ENCODE results near the gene C11orf42.

Gene C11orf42, protein sequence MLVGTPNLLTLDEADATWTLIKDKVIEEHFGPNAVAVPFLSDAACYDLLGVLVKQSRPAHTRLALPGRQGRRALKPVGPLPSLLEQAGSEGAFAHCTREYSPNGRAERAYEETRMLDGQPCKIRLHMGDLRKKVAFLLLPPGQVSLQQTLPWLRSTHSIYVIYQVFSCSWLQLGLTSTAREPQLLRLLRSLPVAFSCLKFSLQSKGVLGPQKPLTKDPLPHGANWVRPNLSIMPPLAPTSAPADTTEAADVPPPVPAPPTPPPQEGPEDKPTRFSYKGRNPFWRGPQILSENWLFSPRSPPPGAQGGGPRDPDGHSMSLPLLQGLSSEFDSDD

DNA sequence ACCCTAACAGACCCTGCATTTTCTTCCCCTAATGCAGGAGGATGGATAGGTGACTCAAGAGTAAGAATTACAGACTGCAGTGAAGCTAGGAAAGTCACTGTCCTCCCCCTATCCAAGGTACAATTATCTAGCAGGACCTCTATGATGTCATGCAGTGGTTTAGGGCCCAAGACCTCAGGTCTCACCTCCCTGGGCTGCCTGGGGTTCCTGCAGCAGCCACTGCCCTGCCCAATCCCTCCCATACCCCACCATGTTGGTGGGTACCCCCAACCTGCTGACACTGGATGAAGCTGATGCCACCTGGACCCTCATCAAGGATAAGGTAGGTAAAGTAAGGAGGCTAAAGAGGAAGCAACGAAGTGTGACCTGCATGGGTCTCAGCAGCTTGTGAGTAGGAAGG lies at the start of gene C11orf42:
Gene C11orf42 (plus strand): TSS at position 192 of the 400 bp plus-strand sequence. CDS start 59 bp downstream, at position 251.
- ATAC-seq, result no peak
- H3K4me3 Mint-ChIP-seq, result no peak within 1 kb of the TSS
- H3K4me1 Mint-ChIP-seq, result peaks cover 50% of the 10 kb centered on the region
- no peak within 1 kb of the TSS for H3K27ac Mint-ChIP-seq
- peak in 1 of 2 donors; percentile 36 for DNase-seq (ENCODE audit: low spot score in 2 of 2)
- no peaks in the 10 kb centered on the region for H3K9me3 Mint-ChIP-seq
- peaks cover 38% of the 10 kb centered on the region for H3K36me3 Mint-ChIP-seq

DNA sequence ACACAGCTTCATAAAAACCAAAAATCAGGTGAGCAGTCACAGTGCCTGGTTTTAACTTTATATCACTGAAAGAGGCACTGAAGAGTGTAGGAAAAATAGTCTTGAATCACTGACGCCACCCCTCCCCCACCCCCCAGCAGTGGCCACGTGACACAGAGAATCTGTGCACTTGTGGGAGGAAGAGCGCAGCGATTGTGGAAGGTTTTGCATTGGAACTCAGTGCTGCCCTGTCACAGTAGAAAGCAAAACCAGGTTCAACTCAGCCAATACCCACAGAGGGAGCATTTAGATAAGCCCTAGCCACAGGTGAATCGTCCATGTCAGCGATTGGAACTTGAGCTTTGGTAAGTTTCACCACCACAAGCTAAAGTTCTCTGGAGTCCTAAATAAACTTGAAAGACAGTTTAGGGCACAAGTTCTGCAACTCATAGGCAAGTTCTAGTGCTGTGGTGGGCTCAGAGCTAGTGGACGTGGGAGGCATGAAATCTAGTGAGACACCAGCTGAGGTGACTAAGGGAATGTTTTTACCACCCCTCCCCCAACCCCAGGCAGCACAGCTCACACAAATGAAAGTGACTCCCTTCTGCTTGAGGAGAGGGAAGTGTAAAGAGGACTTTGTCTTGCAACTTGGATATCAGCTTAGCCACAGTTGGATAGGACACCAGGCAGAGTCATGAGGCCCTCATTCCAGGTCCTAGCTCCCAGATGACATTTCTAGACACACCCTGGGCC lies 48.6 kb upstream of the C11orf42 start:
- ATAC-seq, result peak; percentile 45
- no peaks in the 10 kb centered on the region for H3K4me1 Mint-ChIP-seq

DNA sequence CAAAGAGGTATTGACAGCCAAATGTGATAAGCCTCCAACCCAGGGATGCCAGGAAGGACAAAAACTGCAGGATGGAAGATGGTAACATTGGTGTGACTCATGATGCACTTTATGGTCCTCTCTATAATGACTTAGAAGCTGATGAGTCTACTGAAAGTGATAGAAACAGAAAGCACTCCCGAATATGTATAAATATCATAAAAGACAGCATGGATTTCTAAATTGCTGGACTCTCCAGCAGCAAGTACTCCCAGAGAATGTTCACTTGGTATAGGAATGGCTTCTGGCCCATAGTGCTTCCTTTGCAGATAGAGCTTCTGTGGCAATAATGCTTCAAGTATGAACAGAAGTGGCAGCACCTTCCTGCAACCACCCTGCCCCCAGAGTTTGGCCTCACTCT lies 35.1 kb upstream of the C11orf42 start, which contains the start of gene OR52B2:
Gene OR52B2 (minus strand): TSS at position 101 of the 400 bp plus-strand sequence. CDS start 0 bp downstream, at position 101.
- Mint-ChIP-seq H3K27ac (no peak within 1 kb of the TSS), H3K4me1 (no peaks in the 10 kb centered on the region), H3K9me3 (peaks cover 2% of the 10 kb centered on the region), H3K36me3 (no peaks in the 10 kb centered on the region), H3K4me3 (no peak within 1 kb of the TSS)
- ATAC-seq, result no peak
- DNase-seq (ENCODE audit: low spot score in 2 of 2), result no peak

More for the DNA sequence above, 48.6 kb upstream of the C11orf42 start:
- Mint-ChIP-seq H3K4me3 (no peak overlapping the region), H3K9me3 (no peaks in the 10 kb centered on the region), H3K27ac (no peak overlapping the region), H3K36me3 (no peaks in the 10 kb centered on the region)
- DNase-seq (ENCODE audit: low spot score in 2 of 2), result no peak

DNA sequence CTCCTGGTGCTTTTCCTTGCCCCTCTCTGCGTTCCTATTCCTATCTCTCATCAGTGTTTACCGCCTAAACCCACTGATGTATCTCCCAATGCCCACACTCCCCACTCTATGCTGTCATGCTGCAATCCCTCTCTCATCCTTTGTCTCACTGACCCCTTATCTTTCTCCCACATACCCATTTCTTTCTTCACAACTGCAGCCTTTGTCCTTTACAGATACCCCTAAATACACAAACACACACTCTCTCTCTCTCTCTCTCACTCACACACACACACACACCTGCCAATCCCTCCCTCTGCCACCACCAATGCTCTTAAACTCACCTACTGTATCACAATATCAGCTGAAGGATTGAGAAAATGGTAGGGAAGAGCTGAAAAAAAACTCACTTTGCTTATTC lies 29.9 kb upstream of the C11orf42 start:
- ATAC-seq, result no peak
- H3K27ac Mint-ChIP-seq, result no peak overlapping the region
- no peak for DNase-seq (ENCODE audit: low spot score in 2 of 2)
- H3K4me1 Mint-ChIP-seq, result no peaks in the 10 kb centered on the region
- no peaks in the 10 kb centered on the region for H3K36me3 Mint-ChIP-seq
- H3K9me3 Mint-ChIP-seq, result no peaks in the 10 kb centered on the region
- H3K4me3 Mint-ChIP-seq, result no peak overlapping the region

DNA sequence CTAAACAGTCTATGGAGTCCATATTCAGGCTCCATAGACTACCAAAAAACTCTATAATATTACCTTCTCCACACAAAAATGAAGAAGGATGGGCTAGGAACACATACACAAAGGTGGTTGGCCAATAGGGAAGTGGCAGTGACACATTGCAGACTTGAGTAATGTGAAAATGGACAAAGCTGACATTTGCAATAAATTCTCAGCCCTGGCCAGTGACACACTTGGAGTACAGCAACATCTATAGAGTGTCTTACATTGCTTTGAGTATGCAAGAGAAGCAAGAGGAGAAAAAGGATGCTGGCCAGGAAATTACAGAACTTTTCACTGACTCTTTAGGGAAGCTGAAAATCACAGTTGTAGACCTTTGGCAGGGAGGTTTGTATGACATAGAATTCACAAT lies 13.6 kb upstream of the C11orf42 start:
- DNase-seq (ENCODE audit: low spot score in 2 of 2) (no peak), ATAC-seq (no peak)
- H3K36me3 Mint-ChIP-seq, result no peaks in the 10 kb centered on the region
- peaks cover 22% of the 10 kb centered on the region for H3K4me1 Mint-ChIP-seq
- H3K4me3 Mint-ChIP-seq, result no peak overlapping the region
- H3K27ac Mint-ChIP-seq, result no peak overlapping the region
- no peaks in the 10 kb centered on the region for H3K9me3 Mint-ChIP-seq

DNA sequence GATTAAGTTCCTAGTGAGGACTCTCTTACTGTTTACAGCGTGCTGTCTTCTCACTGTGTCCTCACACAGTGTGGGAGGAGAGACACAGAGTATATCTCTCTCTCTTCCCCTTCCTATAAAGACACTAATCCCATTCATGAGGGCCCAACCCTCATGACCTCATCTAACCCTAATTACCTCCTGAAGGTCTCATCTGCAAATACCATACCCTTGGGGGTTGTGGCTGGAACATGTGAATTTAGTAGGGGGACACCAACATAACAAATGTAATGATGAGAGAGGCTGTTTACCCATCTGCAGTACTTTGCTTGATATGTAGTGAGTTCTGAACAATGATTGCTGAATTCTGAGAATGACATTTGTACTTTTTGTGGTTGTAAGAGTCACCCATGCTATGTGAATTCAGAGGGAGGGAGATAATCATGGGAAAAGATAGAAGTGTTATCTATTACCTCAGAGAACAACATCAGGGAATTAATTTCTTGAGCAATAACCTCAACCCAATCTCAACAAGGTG lies 11.2 kb upstream of the C11orf42 start:
- H3K9me3 Mint-ChIP-seq, result no peaks in the 10 kb centered on the region
- H3K27ac Mint-ChIP-seq, result no peak overlapping the region
- no peaks in the 10 kb centered on the region for H3K36me3 Mint-ChIP-seq
- H3K4me3 Mint-ChIP-seq, result no peak overlapping the region
- H3K4me1 Mint-ChIP-seq, result peaks cover 41% of the 10 kb centered on the region
- ATAC-seq (peak; percentile 69), DNase-seq (ENCODE audit: low spot score in 2 of 2) (peak in 1 of 2 donors; percentile 45)

DNA sequence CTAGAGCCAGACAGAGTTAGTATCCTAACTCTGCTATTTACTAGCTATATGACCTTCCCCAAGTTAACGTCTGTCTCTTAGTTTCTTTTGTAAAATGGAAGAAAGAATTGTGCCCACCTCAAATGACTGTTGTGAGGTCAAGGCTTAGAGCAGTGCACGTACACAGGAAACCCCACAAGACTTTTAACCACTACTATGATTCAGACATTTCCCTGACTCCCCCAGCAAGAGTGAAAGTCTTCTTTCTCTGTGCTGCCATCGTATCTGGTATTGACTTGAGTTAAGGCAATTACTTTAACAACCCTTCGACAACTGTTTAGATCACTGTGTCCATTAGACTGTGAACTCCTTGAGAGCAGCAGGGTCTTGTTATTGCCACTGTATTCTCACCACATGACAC lies 9.0 kb upstream of the C11orf42 start:
- peak overlapping the region; percentile 21 for H3K27ac Mint-ChIP-seq
- H3K4me1 Mint-ChIP-seq, result peaks cover 58% of the 10 kb centered on the region
- peak; percentile 93 for ATAC-seq
- H3K9me3 Mint-ChIP-seq, result no peaks in the 10 kb centered on the region
- DNase-seq (ENCODE audit: low spot score in 2 of 2), result peak in 1 of 2 donors; percentile 53
- H3K4me3 Mint-ChIP-seq, result peak overlapping the region; percentile 43
- peaks cover 7% of the 10 kb centered on the region for H3K36me3 Mint-ChIP-seq

DNA sequence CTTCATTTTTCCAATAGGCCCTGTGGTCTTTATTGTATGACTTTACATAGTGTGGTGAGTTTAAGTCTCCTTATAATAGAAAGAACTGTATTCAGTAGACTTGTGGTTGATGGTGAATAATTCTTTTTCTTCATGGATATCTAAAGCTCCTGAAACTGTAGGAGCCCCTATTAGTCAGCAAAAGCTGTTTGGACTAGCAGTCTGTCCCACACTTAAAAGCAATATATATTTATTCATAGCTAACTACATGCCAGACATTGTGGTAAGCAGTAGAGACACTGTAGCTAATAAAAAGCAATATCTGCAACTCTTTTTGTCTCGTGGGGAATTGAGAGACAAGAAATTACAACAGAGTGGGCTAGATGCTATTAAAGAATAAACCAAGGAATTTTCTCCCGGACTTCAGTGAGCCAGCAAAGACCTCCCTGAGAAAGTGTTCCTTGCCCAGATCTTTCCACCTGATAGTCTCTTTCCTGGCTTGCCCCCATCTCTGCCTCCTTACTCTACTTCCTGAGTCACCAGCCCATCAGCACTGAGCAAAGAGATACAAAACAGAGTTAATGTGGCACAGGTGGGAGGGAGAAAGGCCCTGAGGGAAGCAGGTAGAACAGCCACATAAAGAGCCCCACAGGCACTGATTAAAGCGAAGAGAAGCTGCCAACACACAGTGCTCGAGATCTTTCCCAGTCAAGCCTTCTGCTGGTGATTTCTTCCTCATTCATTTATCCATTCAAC lies 7.7 kb upstream of the C11orf42 start:
- ATAC-seq (no peak), DNase-seq (ENCODE audit: low spot score in 2 of 2) (no peak)
- Mint-ChIP-seq H3K36me3 (peaks cover 7% of the 10 kb centered on the region), H3K4me1 (peaks cover 68% of the 10 kb centered on the region), H3K9me3 (no peaks in the 10 kb centered on the region), H3K4me3 (no peak overlapping the region), H3K27ac (no peak overlapping the region)

DNA sequence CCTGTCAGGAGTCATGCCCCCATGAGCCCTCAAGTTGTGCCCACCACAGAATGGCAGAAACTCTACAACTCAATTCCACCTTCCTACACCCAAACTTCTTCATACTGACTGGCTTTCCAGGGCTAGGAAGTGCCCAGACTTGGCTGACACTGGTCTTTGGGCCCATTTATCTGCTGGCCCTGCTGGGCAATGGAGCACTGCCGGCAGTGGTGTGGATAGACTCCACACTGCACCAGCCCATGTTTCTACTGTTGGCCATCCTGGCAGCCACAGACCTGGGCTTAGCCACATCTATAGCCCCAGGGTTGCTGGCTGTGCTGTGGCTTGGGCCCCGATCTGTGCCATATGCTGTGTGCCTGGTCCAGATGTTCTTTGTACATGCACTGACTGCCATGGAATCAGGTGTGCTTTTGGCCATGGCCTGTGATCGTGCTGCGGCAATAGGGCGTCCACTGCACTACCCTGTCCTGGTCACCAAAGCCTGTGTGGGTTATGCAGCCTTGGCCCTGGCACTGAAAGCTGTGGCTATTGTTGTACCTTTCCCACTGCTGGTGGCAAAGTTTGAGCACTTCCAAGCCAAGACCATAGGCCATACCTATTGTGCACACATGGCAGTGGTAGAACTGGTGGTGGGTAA lies 6.1 kb upstream of the C11orf42 start, which contains the start of gene OR52W1:
Gene OR52W1 (plus strand): TSS at position 51 of the 637 bp plus-strand sequence. CDS start 0 bp downstream, at position 51.
- H3K9me3 Mint-ChIP-seq, result no peaks in the 10 kb centered on the region

DNA sequence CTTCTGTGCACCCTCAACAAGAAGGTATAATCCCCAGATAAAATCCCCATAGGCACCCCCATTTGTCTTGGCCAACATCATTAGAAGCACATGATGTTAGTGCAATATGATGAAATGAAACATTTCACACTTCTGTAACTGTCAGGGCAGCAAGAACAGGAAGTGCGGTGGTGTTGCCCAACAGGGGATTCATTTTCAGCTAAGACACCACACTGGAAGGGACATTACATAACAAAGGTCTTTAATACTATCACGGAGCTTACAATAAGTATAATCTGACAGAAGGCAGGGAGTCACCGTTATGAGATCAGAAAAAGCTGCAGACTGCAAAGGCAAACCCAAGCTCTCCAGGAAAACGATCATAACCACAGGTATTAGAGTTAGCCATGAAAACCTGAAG lies 4.4 kb upstream of the C11orf42 start:
- Mint-ChIP-seq H3K27ac (peak overlapping the region; percentile 72), H3K4me3 (peak overlapping the region; percentile 10), H3K9me3 (no peaks in the 10 kb centered on the region), H3K4me1 (peaks cover 83% of the 10 kb centered on the region), H3K36me3 (peaks cover 13% of the 10 kb centered on the region)
- ATAC-seq (peak; percentile 16), DNase-seq (ENCODE audit: low spot score in 2 of 2) (peak in 1 of 2 donors; percentile 51)

More for the DNA sequence above, 6.1 kb upstream of the C11orf42 start, which contains the start of gene OR52W1:
- ATAC-seq, result no peak
- Mint-ChIP-seq H3K27ac (peak within 1 kb of the TSS; percentile 52), H3K36me3 (peaks cover 7% of the 10 kb centered on the region), H3K4me1 (peaks cover 80% of the 10 kb centered on the region), H3K4me3 (no peak within 1 kb of the TSS)
- peak in 1 of 2 donors; percentile 40 for DNase-seq (ENCODE audit: low spot score in 2 of 2)

DNA sequence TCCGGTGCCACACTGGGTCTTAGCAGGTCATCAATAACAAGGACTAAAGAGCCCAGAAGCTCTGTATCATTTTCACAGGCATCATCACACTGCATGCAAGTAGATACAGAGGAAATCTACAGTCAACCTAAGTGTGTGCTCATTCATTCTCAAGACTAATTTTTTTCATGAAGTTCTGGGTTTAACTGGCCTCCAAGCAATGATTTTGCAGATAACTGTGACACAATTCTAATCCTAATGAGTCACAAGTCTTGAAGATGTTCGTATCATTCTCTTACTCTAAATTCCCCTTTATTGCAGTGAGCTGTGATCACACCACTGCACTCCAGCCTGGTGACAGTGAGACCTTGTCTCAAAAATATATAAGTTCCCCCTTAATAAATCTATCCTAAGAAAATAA lies 3.9 kb upstream of the C11orf42 start:
- Mint-ChIP-seq H3K27ac (peak overlapping the region; percentile 72), H3K9me3 (no peaks in the 10 kb centered on the region), H3K4me3 (peak overlapping the region; percentile 10), H3K36me3 (peaks cover 18% of the 10 kb centered on the region), H3K4me1 (peaks cover 78% of the 10 kb centered on the region)
- peak; percentile 87 for ATAC-seq
- DNase-seq (ENCODE audit: low spot score in 2 of 2), result peak in 1 of 2 donors; percentile 34

DNA sequence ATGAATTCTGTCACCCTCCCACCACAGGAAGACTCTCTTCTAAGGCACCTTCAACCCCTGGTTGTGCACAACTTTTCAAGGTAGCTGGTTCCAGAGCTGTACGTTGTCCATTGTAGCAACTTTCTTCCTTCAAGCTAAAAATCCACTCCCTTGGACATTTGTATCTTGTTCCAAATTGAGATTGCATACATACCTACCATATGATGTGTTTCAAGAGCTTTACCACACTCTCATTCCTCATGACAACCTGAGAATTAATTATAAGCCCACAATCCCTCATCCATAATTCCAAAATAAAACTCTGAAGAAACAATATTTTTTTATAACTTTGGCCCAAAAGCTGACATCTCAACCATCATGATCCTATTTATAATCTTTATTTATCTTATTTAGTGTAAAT lies 3.3 kb upstream of the C11orf42 start:
- H3K36me3 Mint-ChIP-seq, result peaks cover 23% of the 10 kb centered on the region
- ATAC-seq (no peak), DNase-seq (ENCODE audit: low spot score in 2 of 2) (no peak)
- H3K4me3 Mint-ChIP-seq, result no peak overlapping the region
- H3K27ac Mint-ChIP-seq, result no peak overlapping the region
- H3K9me3 Mint-ChIP-seq, result no peaks in the 10 kb centered on the region
- H3K4me1 Mint-ChIP-seq, result peaks cover 74% of the 10 kb centered on the region

DNA sequence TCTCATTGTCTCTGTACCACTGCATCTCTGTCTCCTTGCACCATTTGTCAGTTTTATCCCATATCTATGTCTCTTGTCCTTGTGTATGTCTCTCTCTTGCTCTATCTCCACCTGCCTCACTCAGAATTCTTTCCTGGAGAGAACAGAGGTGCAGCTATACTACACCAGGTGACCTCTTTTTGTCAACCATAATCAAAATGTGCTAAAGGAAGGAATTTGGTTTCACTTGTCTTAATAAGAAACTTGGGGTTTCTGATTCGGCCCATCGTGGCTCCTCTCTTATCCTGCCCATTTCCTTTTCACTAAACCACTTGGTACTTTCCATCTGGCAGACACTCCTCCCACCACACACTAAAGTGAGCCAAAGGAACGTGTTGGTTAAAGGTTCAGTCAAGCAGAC lies 2.0 kb upstream of the C11orf42 start:
- H3K36me3 Mint-ChIP-seq, result peaks cover 24% of the 10 kb centered on the region
- H3K4me1 Mint-ChIP-seq, result peaks cover 61% of the 10 kb centered on the region
- DNase-seq (ENCODE audit: low spot score in 2 of 2) (no peak), ATAC-seq (peak; percentile 46)
- H3K9me3 Mint-ChIP-seq, result no peaks in the 10 kb centered on the region
- no peak overlapping the region for H3K4me3 Mint-ChIP-seq
- no peak overlapping the region for H3K27ac Mint-ChIP-seq

DNA sequence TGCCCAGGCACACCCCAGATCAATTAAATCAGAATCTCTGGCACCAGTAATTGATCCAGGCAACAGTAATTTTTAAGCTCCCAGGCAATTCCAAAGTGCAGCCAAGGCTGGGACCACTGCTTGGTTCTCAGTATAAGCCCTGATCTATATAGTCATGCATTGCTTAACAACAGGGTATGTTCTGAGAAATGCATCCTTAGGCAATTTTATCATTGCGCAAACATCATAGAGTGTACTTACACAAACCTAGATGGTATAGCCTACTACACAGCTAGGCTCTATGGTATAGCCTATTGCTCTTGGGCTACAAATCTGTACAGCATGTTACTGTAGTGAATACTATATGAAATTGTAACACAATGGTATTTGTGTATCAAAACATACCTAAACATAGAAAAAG lies 651 bp upstream of the C11orf42 start:
- Mint-ChIP-seq H3K9me3 (no peaks in the 10 kb centered on the region), H3K4me3 (no peak overlapping the region), H3K27ac (no peak overlapping the region), H3K36me3 (peaks cover 32% of the 10 kb centered on the region), H3K4me1 (peaks cover 57% of the 10 kb centered on the region)
- DNase-seq (ENCODE audit: low spot score in 2 of 2) (no peak), ATAC-seq (no peak)

Measured in stimulated activated effector memory CD8-positive, alpha-beta T cell treated with anti-CD3 and anti-CD28 coated beads, Interleukin-12 subunit alpha, Interleukin-12 subunit beta, amount 100 ng/mL, for 72 hours (primary cell).